Stimulated activated naive CD8-positive, alpha-beta T cell treated with anti-CD3 and anti-CD28 coated beads, Interleukin-15, Interleukin-2, amounts not matched to agents 100 U/mL and 50 U/mL, for 24 hours (primary cell): ENCODE measurements around the gene NR2E3.
"Not testable (repeated sequence)": the region's sequence is repeated elsewhere in the genome, so short reads cannot be mapped to it uniquely, and the experiment has no call there.

Source experiments
- ATAC-seq: fragments of 150-1000 bp; cut with Tn5 transposase; one replicate; pipeline ENCODE4 v1.10.0; 2021
- DNase-seq: peaks from one replicate; pipeline ENCODE4 v3.0.0; 2021

NR2E3 gene

DNA sequence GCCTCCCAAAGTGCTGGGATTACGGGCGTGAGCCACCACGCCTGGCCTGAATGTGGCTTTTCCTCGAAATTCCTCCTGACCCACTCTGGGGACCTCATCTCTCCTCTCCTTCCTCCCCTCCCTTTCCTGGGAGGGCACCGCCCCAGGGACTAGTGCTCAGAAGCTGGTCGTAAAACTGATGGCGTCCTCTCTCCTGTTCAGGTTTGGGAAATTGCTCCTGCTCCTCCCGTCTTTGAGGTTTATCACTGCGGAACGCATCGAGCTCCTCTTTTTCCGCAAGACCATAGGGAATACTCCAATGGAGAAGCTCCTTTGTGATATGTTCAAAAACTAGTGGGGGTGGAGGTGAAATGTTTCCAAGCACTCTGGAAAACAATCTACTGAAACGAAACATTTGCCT lies 7.0 kb downstream of the NR2E3 start:
- ATAC-seq (no peak), DNase-seq (no peak)

GRCh38 chr15:71820127-71820526 lies 9.8 kb downstream of the NR2E3 start:
- DNase-seq (no peak), ATAC-seq (no peak)

- DNase-seq, result no peak
- ATAC-seq, result no peak
Measured at GRCh38 chr15:71821547-71822129, 11.3 kb downstream of the NR2E3 start.

DNA sequence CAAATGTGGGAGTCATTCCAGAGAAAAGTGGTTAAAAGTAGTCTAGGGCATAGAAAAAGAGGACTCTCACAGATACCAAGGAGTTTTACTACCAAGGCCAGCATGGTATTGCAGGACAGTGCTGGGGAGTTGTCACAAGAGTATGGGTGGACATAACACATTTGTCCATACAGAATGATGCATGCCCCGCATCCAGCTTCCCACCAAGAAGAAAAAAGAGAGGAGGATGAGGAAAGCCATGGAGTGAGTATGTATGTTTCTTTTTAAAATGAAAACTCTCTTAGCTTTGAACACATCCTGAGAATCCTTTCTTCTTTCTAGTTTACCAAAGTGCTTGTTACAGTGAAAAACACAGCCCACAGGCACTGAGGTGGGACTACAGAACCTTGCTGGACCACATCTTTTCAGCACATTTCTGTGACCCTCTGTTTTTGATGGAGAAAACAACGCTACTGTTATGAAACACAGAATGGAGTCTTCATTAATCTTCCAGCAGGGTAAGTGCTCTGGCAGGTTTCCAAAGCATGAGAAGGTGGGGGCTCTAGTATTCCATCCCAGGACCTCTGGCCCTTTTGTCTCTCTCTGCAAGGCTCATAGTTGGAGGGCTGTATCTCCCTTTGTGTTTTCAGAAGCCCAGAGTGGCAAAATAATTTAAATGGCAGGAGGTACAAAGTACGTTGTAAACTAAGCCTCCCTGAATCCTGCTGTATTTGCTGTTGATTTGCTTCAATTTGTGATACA lies 12.7 kb downstream of the NR2E3 start:
- DNase-seq, result no peak
- ATAC-seq, result no peak

- ATAC-seq (no peak), DNase-seq (no peak)
Measured at GRCh38 chr15:71823801-71824200, 13.4 kb downstream of the NR2E3 start.

DNA sequence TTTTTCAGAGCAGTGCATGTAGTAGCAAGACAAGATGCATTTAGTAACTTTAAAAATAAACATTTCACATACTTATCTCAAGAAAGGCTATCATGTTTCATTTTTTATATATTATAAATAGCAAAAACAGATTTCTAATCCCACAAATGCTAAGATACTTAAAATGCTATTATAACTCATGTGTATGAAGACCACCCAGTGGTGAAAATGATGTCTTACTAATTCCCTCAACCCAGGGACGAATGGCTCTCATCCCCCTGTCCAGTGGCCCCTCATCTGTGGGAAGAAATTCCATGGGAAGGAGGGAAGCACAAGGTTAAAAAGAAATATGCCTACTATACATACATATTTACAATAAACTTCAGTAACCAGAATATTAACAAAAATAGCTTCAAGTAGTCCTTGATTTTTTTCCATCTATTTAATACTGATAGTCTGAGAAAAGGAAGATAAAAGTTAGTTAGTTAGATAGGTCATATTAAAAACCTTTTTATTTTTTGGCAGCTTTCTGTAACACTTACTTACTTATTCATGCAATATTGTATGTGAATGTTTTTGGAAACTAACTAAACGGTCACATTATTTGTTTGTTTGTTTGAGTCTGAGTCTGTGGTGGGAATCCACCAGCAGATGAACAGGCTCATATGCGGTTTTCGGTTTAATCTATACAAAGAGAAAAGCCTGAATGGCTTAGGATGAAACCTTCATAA lies 14.8 kb downstream of the NR2E3 start:
- no peak for DNase-seq
- ATAC-seq, result no peak

GRCh38 chr15:71826196-71826595 lies 15.8 kb downstream of the NR2E3 start:
- ATAC-seq (no peak), DNase-seq (no peak)

GRCh38 chr15:71830981-71831380 lies 20.6 kb downstream of the NR2E3 start:
- no peak for ATAC-seq
- no peak for DNase-seq

- no peak for ATAC-seq
- no peak for DNase-seq
Measured at GRCh38 chr15:71841563-71841962, 31.2 kb downstream of the NR2E3 start.

DNA sequence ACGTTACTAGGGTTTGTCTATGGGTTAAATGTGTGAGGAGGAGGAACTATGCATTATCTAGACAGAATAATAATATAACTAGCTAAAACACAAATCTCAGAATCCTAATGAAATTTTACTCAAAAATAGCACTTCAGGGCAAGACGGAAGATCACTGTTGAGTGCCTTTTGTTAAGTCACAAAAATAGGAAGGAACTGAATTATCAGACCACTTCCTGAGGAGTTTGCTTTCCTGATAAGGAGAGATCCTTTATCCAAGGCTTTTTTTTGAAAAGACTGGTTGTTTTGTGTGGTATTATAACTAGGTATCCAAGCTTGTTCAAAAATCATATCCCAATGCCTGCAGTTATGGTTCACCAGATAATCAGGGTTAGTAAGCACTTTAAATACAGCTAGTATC lies 34.6 kb downstream of the NR2E3 start:
- DNase-seq, result no peak
- ATAC-seq, result no peak

GRCh38 chr15:71853543-71853942 lies 43.2 kb downstream of the NR2E3 start:
- no peak for ATAC-seq
- DNase-seq, result no peak

- not testable (repeated sequence) for ATAC-seq, DNase-seq
Measured at GRCh38 chr15:71858232-71858631, 47.9 kb downstream of the NR2E3 start.
